ENCODE results near the gene PPIB.
A peak's percentile ranks its signal among the peaks of the same experiment; 100 is the strongest.

The PPIB gene

GRCh38 chr15:64166102-64166890 lies 3.5 kb upstream of the PPIB start:
- in situ Hi-C loops (cut with HindIII; ENCODE audit: low sequenced_read_pairs): no loop called here
- DNase-seq (ENCODE audit: low read depth, low spot score): no peak
- no peak for TF ChIP-seq CTCF (IDR thresholded peaks at IDR 0.05; ENCODE audit: low read depth, low read length)
- H3K4me3 ChIP-seq (ENCODE audit: low read depth, low read length): no peak overlapping the region

DNA sequence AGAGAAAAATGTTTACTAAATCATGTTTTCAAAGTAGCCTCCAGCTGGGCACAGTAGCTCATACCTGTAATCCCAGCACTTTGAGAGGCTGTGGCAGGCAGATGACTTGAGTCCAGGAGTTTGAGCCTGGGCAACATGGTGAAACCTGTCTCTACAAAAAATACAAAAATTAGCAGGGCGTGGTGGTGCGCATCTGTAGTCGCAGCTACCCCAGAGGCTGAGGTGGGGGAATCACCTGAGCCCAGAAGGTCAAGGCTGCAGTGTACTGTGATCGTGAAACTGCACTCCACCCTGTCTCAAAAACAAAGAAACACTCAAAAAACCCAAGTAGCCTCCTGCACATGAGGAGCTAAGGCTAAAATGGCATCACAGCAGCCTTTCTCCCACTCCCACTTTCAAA lies 1.6 kb upstream of the PPIB start:
- no peak overlapping the region for H3K4me3 ChIP-seq (ENCODE audit: low read depth, low read length)
- in situ Hi-C loops (cut with HindIII; ENCODE audit: low sequenced_read_pairs): no loop called here
- no peak for TF ChIP-seq CTCF (IDR thresholded peaks at IDR 0.05; ENCODE audit: low read depth, low read length)
- no peak for DNase-seq (ENCODE audit: low read depth, low spot score)

DNA sequence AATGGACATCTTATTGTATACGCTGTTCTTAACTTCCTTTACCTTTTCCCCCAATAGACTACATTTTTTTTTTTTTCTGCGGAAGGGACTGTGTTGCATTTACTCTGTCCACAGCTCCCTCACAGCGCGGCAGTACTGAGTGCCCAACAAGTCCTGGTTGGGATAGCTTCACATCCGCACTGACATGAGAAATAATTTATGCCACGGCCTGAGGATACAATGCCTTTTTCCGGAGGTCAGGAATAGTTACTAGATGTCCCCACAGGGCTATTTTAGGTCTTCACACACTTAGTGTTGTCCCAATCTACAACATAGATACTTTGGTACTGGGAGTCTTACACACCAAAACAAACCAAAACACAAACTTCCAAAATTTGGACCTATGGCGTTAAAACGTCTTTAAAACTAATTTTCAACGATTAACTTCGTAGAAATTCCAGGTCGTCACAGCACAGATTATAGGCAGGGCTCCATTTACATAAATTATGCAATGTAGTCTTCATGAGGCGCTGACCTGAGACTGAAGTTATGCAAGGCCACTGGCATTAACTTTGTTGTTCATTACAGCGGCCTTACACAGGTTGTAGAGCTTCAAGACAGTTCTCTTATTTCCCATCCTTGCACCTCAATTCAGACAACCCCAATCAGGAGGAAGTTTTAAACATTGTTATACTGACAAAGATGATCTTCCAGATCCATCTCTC lies 989 bp upstream of the PPIB start:
- no peak for TF ChIP-seq CTCF (IDR thresholded peaks at IDR 0.05; ENCODE audit: low read depth, low read length)
- in situ Hi-C loops (cut with HindIII; ENCODE audit: low sequenced_read_pairs): no loop called here
- DNase-seq (ENCODE audit: low read depth, low spot score): no peak
- peak overlapping the region; percentile 42 for H3K4me3 ChIP-seq (ENCODE audit: low read depth, low read length)

- in situ Hi-C loops (cut with HindIII; ENCODE audit: low sequenced_read_pairs): no loop called here
- DNase-seq (ENCODE audit: low read depth, low spot score): no peak
These were observed 349 bp downstream of the PPIB start for GRCh38 chr15:64162478-64162868.

DNA sequence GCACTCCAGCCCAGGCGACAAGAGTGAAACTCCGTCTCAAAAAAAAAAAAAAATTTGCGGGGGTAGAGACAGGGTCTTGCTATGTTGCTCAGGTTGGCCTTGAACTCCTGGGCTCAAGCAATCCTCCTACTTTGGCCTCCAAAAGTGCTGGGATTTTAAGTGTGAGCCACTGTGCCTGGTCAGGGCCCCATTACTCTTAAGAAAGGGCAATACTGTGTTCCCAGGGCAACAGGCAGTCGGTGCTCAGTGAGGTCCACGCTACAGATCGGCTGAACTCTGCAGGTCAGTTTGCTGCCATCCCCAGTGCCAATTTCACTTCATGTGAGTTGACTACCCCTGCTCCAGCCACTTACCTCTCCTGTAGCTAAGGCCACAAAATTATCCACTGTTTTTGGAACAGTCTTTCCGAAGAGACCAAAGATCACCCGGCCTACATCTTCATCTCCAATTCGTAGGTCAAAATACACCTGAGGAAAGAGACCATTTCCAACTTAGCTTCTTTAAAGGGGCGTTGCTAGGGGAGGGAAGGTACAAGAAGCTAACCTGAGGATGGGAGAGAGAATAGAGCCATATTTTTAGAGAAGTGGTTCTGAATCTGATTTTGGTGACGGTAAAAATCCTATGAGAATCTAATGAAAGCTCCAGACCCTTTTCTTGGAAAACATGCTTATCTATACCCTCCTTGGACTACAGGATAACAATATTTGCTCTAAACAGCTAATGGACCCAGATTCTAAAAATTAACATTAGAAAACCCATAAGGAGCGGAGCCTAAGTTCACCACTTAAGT lies 939 bp downstream of the PPIB start:
- no peak for DNase-seq (ENCODE audit: low read depth, low spot score)
- TF ChIP-seq CTCF (IDR thresholded peaks at IDR 0.05; ENCODE audit: low read depth, low read length): no peak
- H3K4me3 ChIP-seq (ENCODE audit: low read depth, low read length): peak overlapping the region; percentile 95
- in situ Hi-C loops (cut with HindIII; ENCODE audit: low sequenced_read_pairs): no loop called here

More at GRCh38 chr15:64162478-64162868, 349 bp downstream of the PPIB start:
- TF ChIP-seq CTCF (IDR thresholded peaks at IDR 0.05; ENCODE audit: low read depth, low read length): no peak
- peak overlapping the region; percentile 95 for H3K4me3 ChIP-seq (ENCODE audit: low read depth, low read length)

DNA sequence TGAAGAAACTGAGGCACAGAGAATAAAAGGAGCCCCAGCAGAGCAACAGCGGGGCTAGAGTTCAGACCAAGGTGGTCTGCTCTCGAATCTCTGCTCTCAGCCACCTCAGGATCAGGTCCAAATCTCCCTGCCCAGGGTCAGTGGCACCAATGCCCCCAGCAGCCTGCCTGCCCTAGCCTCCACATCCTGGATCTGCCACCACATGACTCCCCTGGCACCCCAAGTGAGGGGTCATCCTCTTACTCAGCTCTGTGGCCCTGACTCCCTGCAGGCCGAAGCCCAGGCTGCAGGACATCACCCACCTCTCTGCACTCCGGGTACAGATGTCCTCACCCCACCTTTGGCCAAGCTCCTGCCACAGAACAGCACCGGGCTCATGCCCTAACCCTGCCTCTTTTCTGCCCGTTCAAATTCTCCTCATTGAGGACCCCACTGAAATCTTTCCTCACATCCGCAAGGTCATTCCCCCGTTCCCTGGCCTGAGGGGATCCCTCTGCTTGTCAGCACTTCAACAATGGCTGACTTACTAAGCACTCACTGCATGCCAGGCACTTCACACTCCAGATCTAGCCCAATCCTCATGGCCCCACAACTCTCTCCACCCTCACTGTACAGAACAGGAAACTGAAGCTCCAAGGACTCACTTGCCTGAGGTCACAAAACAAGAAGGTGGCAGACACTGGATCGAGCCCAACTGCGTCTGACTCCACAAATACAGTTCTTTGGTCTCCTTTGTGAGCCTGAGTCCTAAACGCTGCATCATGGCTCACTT lies 4.3 kb downstream of the PPIB start:
- in situ Hi-C loops (cut with HindIII; ENCODE audit: low sequenced_read_pairs): no loop called here
- no peak overlapping the region for H3K4me3 ChIP-seq (ENCODE audit: low read depth, low read length)

More for the DNA sequence above, 4.3 kb downstream of the PPIB start:
- no peak for DNase-seq (ENCODE audit: low read depth, low spot score)
- no peak for TF ChIP-seq CTCF (IDR thresholded peaks at IDR 0.05; ENCODE audit: low read depth, low read length)

Measured in astrocyte of the spinal cord (primary cell).